PC-9 (cell line): Measurements from ENCODE around the gene SNTG2. TPM values are rescaled to one million over a fixed set of nuclear protein-coding genes. Genes with fewer than 3 reads are reported as not detected.

ENCODE experiments used
- BruUV-seq: library from RNA; stranded (reverse); fragments of 400-500 nt; replicated peaks from 2 replicates; lab custom pipeline; 2021; lab: Mats Ljungman, UMichigan
- CTCF ChIA-PET: fragments of 300-600 bp; sonication (Branson Sonifier 250); formaldehyde crosslinking; loops from one replicate; lab custom pipeline; 2022; ENCODE audit warnings: antibody characterized with exemption; lab: Charles Lee
- POLR2A ChIA-PET: fragments of 300-600 bp; sonication (Branson Sonifier 250); formaldehyde crosslinking; loops from one replicate; lab custom pipeline; 2022; ENCODE audit warnings: antibody characterized with exemption; ENCODE audit not compliant: unreplicated experiment; lab: Charles Lee
- DNase-seq, 2 experiments: peaks; one replicate each; pipeline versions ENCODE4 v3.0.0 to v3.0.0-alpha.2; 2015 to 2022; ENCODE audit warnings: mixed read lengths in 1 of 2
- H2AFZ ChIP-seq: fragments of 200-600 bp; sonication (generic); 2 replicates; pipeline ENCODE4 v1.8.1; 2017; ENCODE audit warnings: antibody characterized with exemption
- H3F3A ChIP-seq: fragments of 200-600 bp; sonication (generic); 2 replicates; pipeline ENCODE4 v1.8.1; 2017; ENCODE audit warnings: antibody characterized with exemption, mild to moderate bottlenecking, low read depth; ENCODE audit not compliant: insufficient read depth
- H3K27ac ChIP-seq: fragments of 200-600 bp; sonication (generic); 2 replicates; pipeline ENCODE4 v1.6.1; 2016; ENCODE audit warnings: mixed run types
- H3K27me3 ChIP-seq: fragments of 200-600 bp; sonication (generic); 2 replicates; pipeline ENCODE4 v1.6.1; 2016; ENCODE audit warnings: low read depth, mixed run types; ENCODE audit not compliant: insufficient read depth
- H3K36me3 ChIP-seq: fragments of 200-600 bp; sonication (generic); 2 replicates; pipeline ENCODE4 v1.6.1; 2016; ENCODE audit warnings: low read depth, mixed run types
- H3K4me1 ChIP-seq: fragments of 200-600 bp; sonication (generic); replicated peaks from 2 replicates; pipeline ENCODE4 v1.6.1; 2016; ENCODE audit warnings: mixed run types; ENCODE audit not compliant: insufficient read depth
- H3K4me2 ChIP-seq: fragments of 200-600 bp; sonication (generic); 2 replicates; pipeline ENCODE4 v1.6.1; 2017; ENCODE audit warnings: mixed run types
- H3K4me3 ChIP-seq: fragments of 200-600 bp; sonication (generic); 2 replicates; pipeline ENCODE4 v1.6.1; 2016; ENCODE audit warnings: mixed run types
- H3K79me2 ChIP-seq: fragments of 200-600 bp; sonication (generic); 2 replicates; pipeline ENCODE4 v1.6.1; 2017; ENCODE audit warnings: low read depth, mixed run types
- H3K9me2 ChIP-seq: fragments of 200-600 bp; sonication (generic); 2 replicates; pipeline ENCODE4 v1.8.1; 2017; ENCODE audit warnings: mild to moderate bottlenecking; ENCODE audit not compliant: insufficient read depth
- H3K9me3 ChIP-seq: fragments of 200-600 bp; sonication (generic); 2 replicates; pipeline ENCODE4 v1.8.1; 2016; ENCODE audit warnings: low read depth; ENCODE audit not compliant: insufficient read depth
- H4K20me1 ChIP-seq: fragments of 200-600 bp; sonication (generic); 2 replicates; pipeline ENCODE4 v1.8.1; 2017; ENCODE audit not compliant: insufficient read depth
- CTCF ChIP-seq: fragments of 200-600 bp; sonication (generic); conservative IDR thresholded peaks from 2 replicates; pipeline ENCODE4 v1.6.1; 2017; ENCODE audit warnings: mixed run types, antibody characterized with exemption, mild to moderate bottlenecking, moderate library complexity
- EZH2 ChIP-seq: fragments of 200-600 bp; sonication (generic); IDR thresholded peaks from 2 replicates; pipeline ENCODE4 v1.8.0; 2017; ENCODE audit warnings: antibody characterized with exemption, low read depth
- intact Hi-C: fragments of 100-400 bp; cut with micrococcal nuclease; formaldehyde crosslinking; loops from one replicate; pipeline ENCODE4 v1.10.0; 2022; ENCODE audit not compliant: unreplicated experiment
- total RNA-seq: library from RNA; stranded (reverse); gene quantifications from 2 replicates; pipeline ENCODE4 v1.2.3, GENCODE V29; 2021

SNTG2 gene
- total RNA-seq, 1 experiment from 2014 or later: not detected

DNA sequence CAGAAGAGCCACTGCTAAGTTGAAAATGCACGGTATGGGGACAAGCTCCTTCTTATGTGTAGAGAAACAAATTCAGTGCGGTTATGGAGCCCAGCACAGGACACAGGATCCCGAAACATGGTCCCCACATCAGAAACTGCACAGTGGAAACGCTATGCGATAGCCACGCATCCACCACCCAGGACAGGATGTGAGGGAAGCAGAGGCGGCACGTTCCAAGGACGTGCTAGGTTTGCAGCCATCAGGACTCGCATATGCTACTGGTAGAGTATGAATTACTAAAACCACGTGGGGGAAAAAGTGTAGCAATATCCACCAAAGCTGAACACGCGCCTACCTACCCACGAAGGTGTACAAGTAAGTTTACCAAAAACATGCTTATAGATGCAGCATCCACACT is 34.7 kb upstream of the SNTG2 start:
- DNase-seq: no peak
- no peaks in the 10 kb centered on the region for H3K79me2 ChIP-seq
- no peaks in the 10 kb centered on the region for H3K36me3 ChIP-seq
- TF ChIP-seq EZH2 (no peak), CTCF (no peak)
- BruUV-seq: no TSS peak
- H3K27ac ChIP-seq: no peak overlapping the region
- no peak overlapping the region for H3K4me3 ChIP-seq
- no peaks in the 10 kb centered on the region for H3K4me1 ChIP-seq
- intact Hi-C loops: no loop called here
- no peaks in the 10 kb centered on the region for H3K9me3 ChIP-seq
- H2AFZ ChIP-seq: no peak overlapping the region
- H4K20me1 ChIP-seq: no peaks in the 10 kb centered on the region
- H3K4me2 ChIP-seq: no peak overlapping the region
- ChIA-PET POLR2A (no interaction called here), CTCF (no interaction called here)
- H3K27me3 ChIP-seq: peaks cover 89% of the 10 kb centered on the region
- no peaks in the 10 kb centered on the region for H3K9me2 ChIP-seq
- H3F3A ChIP-seq: no peaks in the 10 kb centered on the region

- no peaks in the 10 kb centered on the region for H3K9me3 ChIP-seq
- no peak overlapping the region for H3K27ac ChIP-seq
- ChIA-PET CTCF (no interaction called here), POLR2A (no interaction called here)
- no peaks in the 10 kb centered on the region for H4K20me1 ChIP-seq
- H3K4me3 ChIP-seq: no peak overlapping the region
- H3K79me2 ChIP-seq: no peaks in the 10 kb centered on the region
- peaks cover 89% of the 10 kb centered on the region for H3K27me3 ChIP-seq
- no TSS peak for BruUV-seq
- DNase-seq: no peak
- H2AFZ ChIP-seq: no peak overlapping the region
- H3K4me2 ChIP-seq: no peak overlapping the region
- TF ChIP-seq CTCF: no peak
- no peak for TF ChIP-seq EZH2
- H3K36me3 ChIP-seq: no peaks in the 10 kb centered on the region
- no peaks in the 10 kb centered on the region for H3F3A ChIP-seq
- intact Hi-C loops: no loop called here
- no peaks in the 10 kb centered on the region for H3K4me1 ChIP-seq
- H3K9me2 ChIP-seq: no peaks in the 10 kb centered on the region
Measured at GRCh38 chr2:916935-917334, 33.7 kb upstream of the SNTG2 start.

DNA sequence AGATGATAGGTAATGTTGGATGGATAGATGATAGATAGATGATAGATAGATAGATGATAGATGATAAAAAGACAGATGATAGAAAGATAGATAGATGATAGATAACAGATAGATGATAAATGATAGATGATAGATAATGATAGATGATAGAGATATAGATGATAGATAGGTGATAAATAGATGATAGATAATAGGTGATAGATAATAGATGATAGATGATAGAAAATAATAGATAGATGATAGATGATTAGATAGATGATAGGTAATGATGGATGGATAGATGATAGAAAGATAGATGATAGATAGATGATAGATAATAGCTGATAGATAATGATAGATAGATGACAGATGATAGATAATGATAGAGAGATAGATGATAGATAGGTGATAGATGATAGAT is 31.0 kb upstream of the SNTG2 start:
- ChIA-PET CTCF (no interaction called here), POLR2A (no interaction called here)
- Histone ChIP-seq H3K9me2 (no peaks in the 10 kb centered on the region), H2AFZ (no peak overlapping the region), H3K4me2 (no peak overlapping the region), H4K20me1 (no peaks in the 10 kb centered on the region), H3F3A (no peaks in the 10 kb centered on the region), H3K9me3 (no peaks in the 10 kb centered on the region), H3K4me3 (no peak overlapping the region), H3K4me1 (no peaks in the 10 kb centered on the region), H3K27me3 (peaks cover 99% of the 10 kb centered on the region), H3K79me2 (no peaks in the 10 kb centered on the region), H3K36me3 (no peaks in the 10 kb centered on the region), H3K27ac (no peak overlapping the region)
- intact Hi-C loops: no loop called here
- no TSS peak for BruUV-seq
- no peak for DNase-seq
- TF ChIP-seq CTCF (no peak), EZH2 (no peak)
